ENCODE results near the gene TRNAU1AP.
A peak's percentile ranks its signal among the peaks of the same experiment; 100 is the strongest.
"Not testable (repeated sequence)": the region's sequence is repeated elsewhere in the genome, so short reads cannot be mapped to it uniquely, and the experiment has no call there.

Gene TRNAU1AP

GRCh38 chr1:28577052-28577678, 24.3 kb downstream of the TRNAU1AP start:
- no peak for DNase-seq (ENCODE audit: low spot score)

GRCh38 chr1:28577738-28578536, 25.1 kb downstream of the TRNAU1AP start:
- DNase-seq (ENCODE audit: low spot score), result no peak

- no peak for DNase-seq (ENCODE audit: low spot score)
These were observed 25.9 kb downstream of the TRNAU1AP start for GRCh38 chr1:28578696-28579218.

GRCh38 chr1:28579401-28579800, 26.5 kb downstream of the TRNAU1AP start:
- DNase-seq (ENCODE audit: low spot score), result no peak

GRCh38 chr1:28580722-28581530, 28.0 kb downstream of the TRNAU1AP start:
- DNase-seq (ENCODE audit: low spot score), result peak; percentile 71

GRCh38 chr1:28581531-28582247, 28.8 kb downstream of the TRNAU1AP start:
- peak; percentile 93 for DNase-seq (ENCODE audit: low spot score)

- no peak for DNase-seq (ENCODE audit: low spot score)
These were observed 29.3 kb downstream of the TRNAU1AP start for GRCh38 chr1:28582248-28582615.

- not testable (repeated sequence) for DNase-seq (ENCODE audit: low spot score)
These were observed 33.9 kb downstream of the TRNAU1AP start for GRCh38 chr1:28586585-28587391.

- DNase-seq (ENCODE audit: low spot score), result no peak
These were observed 38.9 kb downstream of the TRNAU1AP start, which contains the start of gene RAB42 for GRCh38 chr1:28591708-28592320. Gene RAB42, plus strand, starts transcription at chr1:28592265. Its CDS starts 247 bp downstream, at chr1:28592512.

- no peak for DNase-seq (ENCODE audit: low spot score)
These were observed 39.6 kb downstream of the TRNAU1AP start for GRCh38 chr1:28592321-28593071.

- DNase-seq (ENCODE audit: low spot score), result not testable (repeated sequence)
These were observed 41.1 kb downstream of the TRNAU1AP start for GRCh38 chr1:28593988-28594356.

GRCh38 chr1:28594686-28595411, 42.0 kb downstream of the TRNAU1AP start:
- DNase-seq (ENCODE audit: low spot score), result not testable (repeated sequence)

- no peak for DNase-seq (ENCODE audit: low spot score)
These were observed 42.7 kb downstream of the TRNAU1AP start for GRCh38 chr1:28595412-28596191.

GRCh38 chr1:28596276-28596675, 43.4 kb downstream of the TRNAU1AP start:
- not testable (repeated sequence) for DNase-seq (ENCODE audit: low spot score)

GRCh38 chr1:28601696-28602095, 48.8 kb downstream of the TRNAU1AP start:
- no peak for DNase-seq (ENCODE audit: low spot score)

GRCh38 chr1:28602536-28603439, 49.9 kb downstream of the TRNAU1AP start:
- DNase-seq (ENCODE audit: low spot score), result peak; percentile 25

GRCh38 chr1:28604411-28604810, 51.5 kb downstream of the TRNAU1AP start:
- no peak for DNase-seq (ENCODE audit: low spot score)

All from CD4-positive, alpha-beta T cell treated with Interleukin-15 for 4 hours (primary cell).